ENCODE measurements around the gene LHPP. TPM values are rescaled to one million over a fixed set of nuclear protein-coding genes. Genes with fewer than 3 reads are reported as not detected.

LHPP gene
- total RNA-seq, 4 donors from 2014 or later = 8.7 to 19.9 (median 15.5) TPM

DNA sequence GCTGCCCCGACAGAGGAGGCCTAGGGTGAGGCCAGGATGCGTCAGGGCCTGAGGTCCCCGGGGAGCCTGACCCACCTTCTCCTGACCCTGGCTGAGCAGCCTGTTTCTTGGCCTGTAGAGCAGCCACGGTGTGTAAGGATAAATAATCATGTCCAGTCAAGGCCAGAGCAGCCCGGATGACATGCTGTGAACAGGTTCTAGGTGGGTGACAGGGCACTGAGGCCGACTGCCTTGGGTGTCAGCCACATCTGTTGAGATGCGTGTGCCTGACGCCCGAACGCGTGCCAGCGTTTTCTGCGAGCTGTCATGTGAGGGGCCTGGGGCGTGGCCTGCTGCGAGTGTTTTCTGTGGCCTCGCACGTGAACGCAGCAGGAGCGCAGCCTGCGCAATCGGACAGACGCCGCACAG, 164.2 kb downstream of the LHPP start:
- intact Hi-C loops (cut with DNase I; ENCODE audit: low total_unique reads) = loop anchor here (10.0 kb wide), 1 partner anchor 109 kb away; no protein-coding TSS in a partner anchor
- H3K4me3 ChIP-seq (ENCODE audit: low read depth, poor library complexity, severe bottlenecking) = no peak overlapping the region
- 78 to 79% methylated on average over 23 of the region's 23 CpGs for WGBS, 2 donors
- no peak for TF ChIP-seq POLR2A (IDR thresholded peaks at IDR 0.05)
- TF ChIP-seq, protein P1, sequence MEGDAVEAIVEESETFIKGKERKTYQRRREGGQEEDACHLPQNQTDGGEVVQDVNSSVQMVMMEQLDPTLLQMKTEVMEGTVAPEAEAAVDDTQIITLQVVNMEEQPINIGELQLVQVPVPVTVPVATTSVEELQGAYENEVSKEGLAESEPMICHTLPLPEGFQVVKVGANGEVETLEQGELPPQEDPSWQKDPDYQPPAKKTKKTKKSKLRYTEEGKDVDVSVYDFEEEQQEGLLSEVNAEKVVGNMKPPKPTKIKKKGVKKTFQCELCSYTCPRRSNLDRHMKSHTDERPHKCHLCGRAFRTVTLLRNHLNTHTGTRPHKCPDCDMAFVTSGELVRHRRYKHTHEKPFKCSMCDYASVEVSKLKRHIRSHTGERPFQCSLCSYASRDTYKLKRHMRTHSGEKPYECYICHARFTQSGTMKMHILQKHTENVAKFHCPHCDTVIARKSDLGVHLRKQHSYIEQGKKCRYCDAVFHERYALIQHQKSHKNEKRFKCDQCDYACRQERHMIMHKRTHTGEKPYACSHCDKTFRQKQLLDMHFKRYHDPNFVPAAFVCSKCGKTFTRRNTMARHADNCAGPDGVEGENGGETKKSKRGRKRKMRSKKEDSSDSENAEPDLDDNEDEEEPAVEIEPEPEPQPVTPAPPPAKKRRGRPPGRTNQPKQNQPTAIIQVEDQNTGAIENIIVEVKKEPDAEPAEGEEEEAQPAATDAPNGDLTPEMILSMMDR (IDR thresholded peaks at IDR 0.05) = no peak
- DNase-seq (ENCODE audit: low spot score in 2 of 2) = no peak

GRCh38 chr10:124626759-124627380, 165.2 kb downstream of the LHPP start:
- H3K4me3 ChIP-seq (ENCODE audit: low read depth, poor library complexity, severe bottlenecking) = no peak overlapping the region
- no peak for DNase-seq (ENCODE audit: low spot score in 2 of 2)
- whole genome bisulfite sequencing, 2 donors = 40 to 58% methylated on average over 13 of the region's 13 CpGs
- intact Hi-C loops (cut with DNase I; ENCODE audit: low total_unique reads) = loop anchor here (10.0 kb wide), 1 partner anchor 108 kb away; no protein-coding TSS in a partner anchor
- no peak for TF ChIP-seq POLR2A (IDR thresholded peaks at IDR 0.05)
- TF ChIP-seq, protein P1 (IDR thresholded peaks at IDR 0.05) = no peak

GRCh38 chr10:124627866-124628675, 166.4 kb downstream of the LHPP start:
- TF ChIP-seq, protein P1 (IDR thresholded peaks at IDR 0.05) = no peak
- no peak for TF ChIP-seq POLR2A (IDR thresholded peaks at IDR 0.05)
- no peak for DNase-seq (ENCODE audit: low spot score in 2 of 2)
- no peak overlapping the region for H3K4me3 ChIP-seq (ENCODE audit: low read depth, poor library complexity, severe bottlenecking)
- WGBS, 2 donors = 50 to 58% methylated on average over 12 of the region's 12 CpGs
- intact Hi-C loops (cut with DNase I; ENCODE audit: low total_unique reads) = loop anchor here (10.0 kb wide), 1 partner anchor 107 kb away; no protein-coding TSS in a partner anchor

- intact Hi-C loops (cut with DNase I; ENCODE audit: low total_unique reads) = loop anchor here (10.0 kb wide), 1 partner anchor 106 kb away; no protein-coding TSS in a partner anchor
- WGBS, 2 donors = 73 to 88% methylated on average over 9 of the region's 9 CpGs
- TF ChIP-seq, protein P1 (IDR thresholded peaks at IDR 0.05) = no peak
- no peak for TF ChIP-seq POLR2A (IDR thresholded peaks at IDR 0.05)
- no peak overlapping the region for H3K4me3 ChIP-seq (ENCODE audit: low read depth, poor library complexity, severe bottlenecking)
- no peak for DNase-seq (ENCODE audit: low spot score in 2 of 2)
These were observed 167.0 kb downstream of the LHPP start for GRCh38 chr10:124628676-124629021.

- DNase-seq (ENCODE audit: low spot score in 2 of 2) = no peak
- H3K4me3 ChIP-seq (ENCODE audit: low read depth, poor library complexity, severe bottlenecking) = no peak overlapping the region
- intact Hi-C loops (cut with DNase I; ENCODE audit: low total_unique reads) = loop anchor here (10.0 kb wide), 1 partner anchor 105 kb away; no protein-coding TSS in a partner anchor
- TF ChIP-seq POLR2A (IDR thresholded peaks at IDR 0.05) = no peak
- TF ChIP-seq, protein P1 (IDR thresholded peaks at IDR 0.05) = no peak
- WGBS, 2 donors = 48 to 53% methylated on average over 6 of the region's 6 CpGs
These were observed 167.8 kb downstream of the LHPP start for GRCh38 chr10:124629415-124629814.
